Parathyroid adenoma (tissue), 2 donors: ENCODE results near the gene GJB4.

Experiments used
- H2AFZ ChIP-seq: fragments of 300-600 bp; sonication (generic); one replicate; pipeline ENCODE4 v1.7.0; 2017; ENCODE audit warnings: antibody characterized with exemption, mild to moderate bottlenecking
- H3K27ac ChIP-seq: fragments of 300-600 bp; sonication (generic); one replicate; pipeline ENCODE4 v1.7.0; 2017
- H3K27me3 ChIP-seq: fragments of 300-600 bp; sonication (generic); one replicate; pipeline ENCODE4 v1.7.0; 2017; ENCODE audit warnings: low read length; ENCODE audit not compliant: control insufficient read depth, insufficient read depth
- H3K36me3 ChIP-seq: fragments of 300-600 bp; sonication (generic); one replicate; pipeline ENCODE4 v1.7.0; 2017; ENCODE audit warnings: low read length; ENCODE audit not compliant: control insufficient read depth, insufficient read depth
- H3K4me1 ChIP-seq: fragments of 300-600 bp; sonication (generic); one replicate; pipeline ENCODE4 v1.7.0; 2017; ENCODE audit warnings: control low read depth
- H3K4me2 ChIP-seq: fragments of 300-600 bp; sonication (generic); one replicate; pipeline ENCODE4 v1.7.0; 2017; ENCODE audit warnings: low read length
- H3K4me3 ChIP-seq: fragments of 300-600 bp; sonication (generic); one replicate; pipeline ENCODE4 v1.7.0; 2017; ENCODE audit warnings: low read depth, low read length
- H3K79me2 ChIP-seq: fragments of 300-600 bp; sonication (generic); one replicate; pipeline ENCODE4 v1.7.0; 2017; ENCODE audit warnings: control low read depth
- H3K9ac ChIP-seq: fragments of 300-600 bp; sonication (generic); one replicate; pipeline ENCODE4 v1.7.0; 2017; ENCODE audit warnings: mild to moderate bottlenecking
- H3K9me3 ChIP-seq: fragments of 300-600 bp; sonication (generic); one replicate; pipeline ENCODE4 v1.7.0; 2017; ENCODE audit warnings: low read length; ENCODE audit not compliant: control insufficient read depth
- TF ChIP-seq, protein P1 (sequence below): fragments of 300-600 bp; sonication (generic); IDR thresholded peaks from one replicate; pipeline ENCODE4 v1.7.0; 2017; ENCODE audit warnings: antibody characterized with exemption, mild to moderate bottlenecking
- donor health status: primary hyperparathyroidism.

GJB4 gene

DNA sequence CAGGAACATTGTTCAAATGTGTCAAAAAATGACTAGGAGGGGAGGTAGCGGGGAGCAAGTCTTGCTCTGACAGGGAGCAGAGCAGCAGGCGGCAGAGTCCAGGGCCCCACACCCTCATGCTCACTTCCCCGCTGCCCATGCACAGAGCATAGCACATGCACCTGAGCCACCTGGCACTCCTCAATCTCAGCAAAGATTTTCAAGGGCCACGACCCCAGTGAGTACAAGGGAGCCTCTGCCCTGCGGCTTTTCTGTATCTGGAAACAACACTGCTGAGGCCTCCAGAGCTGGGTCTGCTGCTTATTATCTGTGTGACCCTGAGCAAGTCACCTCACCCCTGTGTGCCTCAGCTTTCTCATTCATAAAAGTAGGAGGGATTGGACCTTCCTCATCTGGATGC, 20.4 kb downstream of the GJB4 start:
- Histone ChIP-seq H3K4me3 (no peak overlapping the region), H3K27ac (no peak overlapping the region), H3K4me2 (no peak overlapping the region), H3K79me2 (no peaks in the 10 kb centered on the region), H3K4me1 (no peaks in the 10 kb centered on the region), H3K27me3 (no peaks in the 10 kb centered on the region), H3K9ac (no peak overlapping the region), H3K36me3 (no peaks in the 10 kb centered on the region), H3K9me3 (no peaks in the 10 kb centered on the region), H2AFZ (no peak overlapping the region)
- TF ChIP-seq, protein P1, sequence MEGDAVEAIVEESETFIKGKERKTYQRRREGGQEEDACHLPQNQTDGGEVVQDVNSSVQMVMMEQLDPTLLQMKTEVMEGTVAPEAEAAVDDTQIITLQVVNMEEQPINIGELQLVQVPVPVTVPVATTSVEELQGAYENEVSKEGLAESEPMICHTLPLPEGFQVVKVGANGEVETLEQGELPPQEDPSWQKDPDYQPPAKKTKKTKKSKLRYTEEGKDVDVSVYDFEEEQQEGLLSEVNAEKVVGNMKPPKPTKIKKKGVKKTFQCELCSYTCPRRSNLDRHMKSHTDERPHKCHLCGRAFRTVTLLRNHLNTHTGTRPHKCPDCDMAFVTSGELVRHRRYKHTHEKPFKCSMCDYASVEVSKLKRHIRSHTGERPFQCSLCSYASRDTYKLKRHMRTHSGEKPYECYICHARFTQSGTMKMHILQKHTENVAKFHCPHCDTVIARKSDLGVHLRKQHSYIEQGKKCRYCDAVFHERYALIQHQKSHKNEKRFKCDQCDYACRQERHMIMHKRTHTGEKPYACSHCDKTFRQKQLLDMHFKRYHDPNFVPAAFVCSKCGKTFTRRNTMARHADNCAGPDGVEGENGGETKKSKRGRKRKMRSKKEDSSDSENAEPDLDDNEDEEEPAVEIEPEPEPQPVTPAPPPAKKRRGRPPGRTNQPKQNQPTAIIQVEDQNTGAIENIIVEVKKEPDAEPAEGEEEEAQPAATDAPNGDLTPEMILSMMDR, result no peak

DNA sequence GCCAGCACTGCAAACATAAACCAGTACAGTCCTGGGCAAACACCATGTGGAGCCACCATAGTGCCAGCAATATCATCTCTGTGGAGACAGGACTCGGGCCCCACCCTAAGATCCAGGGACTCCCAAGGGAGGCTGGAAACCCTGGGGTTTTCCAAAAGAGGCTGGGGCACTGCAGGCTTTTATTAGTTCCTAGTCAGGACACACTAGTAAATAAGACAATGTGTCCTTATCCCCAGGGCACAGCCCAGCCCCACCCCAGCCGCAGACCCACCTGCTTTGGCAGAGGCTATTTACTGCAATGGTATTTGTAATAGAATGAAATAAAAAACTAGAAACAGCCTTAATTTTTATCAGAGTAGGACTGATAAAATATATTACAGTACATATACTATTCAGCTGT, 21.0 kb downstream of the GJB4 start:
- no peaks in the 10 kb centered on the region for H3K27me3 ChIP-seq
- no peak overlapping the region for H3K4me2 ChIP-seq
- H3K27ac ChIP-seq, result no peak overlapping the region
- H3K9ac ChIP-seq, result no peak overlapping the region
- no peaks in the 10 kb centered on the region for H3K36me3 ChIP-seq
- no peaks in the 10 kb centered on the region for H3K9me3 ChIP-seq
- H3K4me3 ChIP-seq, result no peak overlapping the region
- TF ChIP-seq, protein P1, result no peak
- H2AFZ ChIP-seq, result no peak overlapping the region
- H3K79me2 ChIP-seq, result no peaks in the 10 kb centered on the region
- no peaks in the 10 kb centered on the region for H3K4me1 ChIP-seq

DNA sequence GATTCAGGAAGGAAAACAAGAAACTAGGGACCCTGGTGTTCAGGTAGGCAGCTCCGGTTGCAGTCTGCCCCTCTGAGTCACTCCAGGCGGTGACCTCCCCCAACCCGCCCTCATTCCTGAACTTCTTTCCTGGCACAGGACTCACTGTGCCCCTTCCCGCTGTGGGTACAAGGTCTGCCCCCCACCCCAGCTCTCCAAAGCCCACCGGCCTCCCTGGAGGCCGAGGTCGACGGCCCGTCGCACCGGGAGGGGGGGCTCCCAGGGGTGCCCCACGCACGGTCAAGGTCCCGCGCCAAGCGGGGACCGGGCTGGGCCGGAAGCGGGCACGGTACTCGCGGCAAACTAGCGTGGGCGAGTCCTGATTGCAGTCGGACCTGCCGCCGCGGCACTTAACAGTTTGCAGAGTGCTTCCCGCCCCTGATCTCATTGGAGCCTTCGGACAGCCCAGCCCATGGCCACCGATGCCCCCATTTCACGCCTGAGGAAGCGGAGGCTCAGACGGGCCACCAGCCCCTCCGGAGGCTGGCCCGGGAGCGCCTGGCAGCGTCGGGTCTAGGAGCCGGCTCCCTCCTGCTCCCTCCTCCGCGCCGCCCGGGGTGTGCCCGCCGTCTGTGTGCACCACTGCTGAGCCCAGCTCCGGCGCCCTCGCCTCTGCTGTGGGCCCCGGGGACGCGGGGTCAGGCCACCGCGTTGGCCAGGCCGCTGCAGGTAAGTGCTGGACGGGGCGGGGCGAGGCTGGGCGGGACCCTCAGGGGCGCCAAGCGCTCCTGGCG, 21.7 kb downstream of the GJB4 start, which contains the start of gene GJB3:
TSS of gene GJB3 (plus strand) at position 144 of the 773 bp plus-strand sequence. CDS start 3,549 bp downstream, outside the sequence.
- Histone ChIP-seq H3K27me3 (no peaks in the 10 kb centered on the region), H3K27ac (no peak within 1 kb of the TSS), H3K9me3 (no peaks in the 10 kb centered on the region), H3K4me2 (peak within 1 kb of the TSS; percentile 53), H3K4me3 (no peak within 1 kb of the TSS), H3K79me2 (no peaks in the 10 kb centered on the region), H2AFZ (peak within 1 kb of the TSS; percentile 27), H3K9ac (no peak within 1 kb of the TSS), H3K4me1 (no peaks in the 10 kb centered on the region), H3K36me3 (no peaks in the 10 kb centered on the region)
- TF ChIP-seq, protein P1, result no peak

DNA sequence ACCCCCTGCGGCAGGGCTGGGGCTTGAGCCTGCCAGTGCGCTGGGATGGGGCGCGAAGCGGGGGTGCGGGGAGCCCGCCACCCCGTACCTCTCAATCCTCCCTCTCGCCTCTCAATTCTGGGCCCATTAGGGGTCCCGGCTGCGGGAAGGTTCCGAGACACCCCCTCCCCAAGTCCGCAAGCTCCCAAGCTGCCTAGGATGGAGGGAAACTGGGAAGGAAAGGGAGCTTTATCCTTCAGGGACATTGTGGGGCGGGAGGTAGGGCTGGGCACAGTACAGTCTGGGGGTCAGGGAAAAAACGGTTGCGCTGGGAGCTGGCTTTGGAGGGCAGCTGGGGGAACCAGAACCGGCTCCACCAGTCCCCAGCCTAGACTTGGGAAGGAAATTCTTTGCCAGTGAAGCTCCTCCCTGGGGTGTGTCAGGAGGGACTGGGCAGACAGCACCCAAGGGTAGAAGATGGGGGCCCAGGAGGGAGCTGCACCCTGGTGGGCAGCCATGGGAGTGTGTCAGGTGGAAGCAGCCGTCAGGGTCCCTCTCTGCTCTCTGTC, 22.4 kb downstream of the GJB4 start:
- Histone ChIP-seq H3K79me2 (no peaks in the 10 kb centered on the region), H2AFZ (peak overlapping the region; percentile 27), H3K27me3 (no peaks in the 10 kb centered on the region), H3K4me3 (no peak overlapping the region), H3K9ac (no peak overlapping the region), H3K4me2 (peak overlapping the region; percentile 53), H3K4me1 (no peaks in the 10 kb centered on the region), H3K27ac (no peak overlapping the region), H3K9me3 (no peaks in the 10 kb centered on the region), H3K36me3 (no peaks in the 10 kb centered on the region)
- TF ChIP-seq, protein P1, result no peak
